ENCODE data around the gene C7orf33. TPM values are rescaled to one million over a fixed set of nuclear protein-coding genes. Genes with fewer than 3 reads are reported as not detected.
A peak's percentile ranks its signal among the peaks of the same experiment; 100 is the strongest.
"Not testable (repeated sequence)": the region's sequence is repeated elsewhere in the genome, so short reads cannot be mapped to it uniquely, and the experiment has no call there.

Gene C7orf33
- total RNA-seq, 2 donors from 2014 or later, result not detected

GRCh38 chr7:148587076-148587475 lies 3.5 kb upstream of the C7orf33 start:
- Mint-ChIP-seq H3K4me3 (no peak overlapping the region), H3K27ac (peak overlapping the region; percentile 29), H3K36me3 (ENCODE audit: low read depth) (peaks cover 4% of the 10 kb centered on the region), H3K4me1 (peaks cover 14% of the 10 kb centered on the region), H3K27me3 (peaks cover 39% of the 10 kb centered on the region)
- no peak for ATAC-seq
- no peaks in the 10 kb centered on the region for H3K9me3 ChIP-seq (ENCODE audit: control insufficient read depth, low read length, poor library complexity, severe bottlenecking)
- no peak for DNase-seq

- Mint-ChIP-seq H3K4me3 (no peak overlapping the region), H3K27me3 (peaks cover 42% of the 10 kb centered on the region), H3K4me1 (peaks cover 16% of the 10 kb centered on the region), H3K27ac (no peak overlapping the region), H3K36me3 (ENCODE audit: low read depth) (peaks cover 4% of the 10 kb centered on the region)
- ATAC-seq (no peak), DNase-seq (no peak)
- H3K9me3 ChIP-seq (ENCODE audit: control insufficient read depth, low read length, poor library complexity, severe bottlenecking), result no peaks in the 10 kb centered on the region
These were observed 2.4 kb upstream of the C7orf33 start for GRCh38 chr7:148588168-148588567.

- H3K27ac Mint-ChIP-seq, result no peak overlapping the region
- no peak overlapping the region for H3K4me3 Mint-ChIP-seq
These were observed 1.9 kb upstream of the C7orf33 start for GRCh38 chr7:148588670-148589131.

GRCh38 chr7:148589640-148590039 lies 926 bp upstream of the C7orf33 start:
- Mint-ChIP-seq H3K27ac (no peak overlapping the region), H3K4me1 (peaks cover 8% of the 10 kb centered on the region), H3K27me3 (peaks cover 35% of the 10 kb centered on the region), H3K4me3 (no peak overlapping the region), H3K36me3 (ENCODE audit: low read depth) (peaks cover 4% of the 10 kb centered on the region)
- H3K9me3 ChIP-seq (ENCODE audit: control insufficient read depth, low read length, poor library complexity, severe bottlenecking), result no peaks in the 10 kb centered on the region
- ATAC-seq, result no peak
- no peak for DNase-seq

More at GRCh38 chr7:148588670-148589131, 1.9 kb upstream of the C7orf33 start:
- Mint-ChIP-seq H3K36me3 (ENCODE audit: low read depth) (peaks cover 4% of the 10 kb centered on the region), H3K27me3 (peaks cover 37% of the 10 kb centered on the region), H3K4me1 (peaks cover 16% of the 10 kb centered on the region)
- DNase-seq, result no peak
- no peaks in the 10 kb centered on the region for H3K9me3 ChIP-seq (ENCODE audit: control insufficient read depth, low read length, poor library complexity, severe bottlenecking)
- no peak for ATAC-seq

GRCh38 chr7:148596354-148596753 lies 5.8 kb downstream of the C7orf33 start:
- DNase-seq; H3K36me3 Mint-ChIP-seq (ENCODE audit: low read depth); H3K4me1 Mint-ChIP-seq; H3K9me3 ChIP-seq (ENCODE audit: control insufficient read depth, low read length, poor library complexity, severe bottlenecking); H3K4me3 Mint-ChIP-seq; ATAC-seq; H3K27ac Mint-ChIP-seq: not testable (repeated sequence)
- H3K27me3 Mint-ChIP-seq, result peaks cover 24% of the 10 kb centered on the region

- H3K27me3 Mint-ChIP-seq, result peaks cover 20% of the 10 kb centered on the region
- no peaks in the 10 kb centered on the region for H3K4me1 Mint-ChIP-seq
- H3K36me3 Mint-ChIP-seq (ENCODE audit: low read depth), result peaks cover 2% of the 10 kb centered on the region
- no peak for ATAC-seq
- no peak overlapping the region for H3K27ac Mint-ChIP-seq
- H3K4me3 Mint-ChIP-seq, result no peak overlapping the region
- H3K9me3 ChIP-seq (ENCODE audit: control insufficient read depth, low read length, poor library complexity, severe bottlenecking), result no peaks in the 10 kb centered on the region
- no peak for DNase-seq
These were observed 7.8 kb downstream of the C7orf33 start for GRCh38 chr7:148598351-148598750.

GRCh38 chr7:148605350-148605749 lies 14.8 kb downstream of the C7orf33 start:
- Mint-ChIP-seq H3K27ac (no peak overlapping the region), H3K4me3 (no peak overlapping the region)
- ATAC-seq, result no peak

GRCh38 chr7:148607151-148607661 lies 16.6 kb downstream of the C7orf33 start:
- H3K36me3 Mint-ChIP-seq (ENCODE audit: low read depth), result peaks cover 2% of the 10 kb centered on the region
- DNase-seq (no peak), ATAC-seq (no peak)
- H3K4me3 Mint-ChIP-seq, result no peak overlapping the region
- peaks cover 8% of the 10 kb centered on the region for H3K9me3 ChIP-seq (ENCODE audit: control insufficient read depth, low read length, poor library complexity, severe bottlenecking)
- H3K27ac Mint-ChIP-seq, result peak overlapping the region; percentile 5
- H3K4me1 Mint-ChIP-seq, result peaks cover 4% of the 10 kb centered on the region
- peaks cover 10% of the 10 kb centered on the region for H3K27me3 Mint-ChIP-seq

More at GRCh38 chr7:148605350-148605749, 14.8 kb downstream of the C7orf33 start:
- H3K9me3 ChIP-seq (ENCODE audit: control insufficient read depth, low read length, poor library complexity, severe bottlenecking), result peaks cover 8% of the 10 kb centered on the region
- DNase-seq, result no peak
- Mint-ChIP-seq H3K36me3 (ENCODE audit: low read depth) (peaks cover 2% of the 10 kb centered on the region), H3K27me3 (peaks cover 6% of the 10 kb centered on the region), H3K4me1 (peaks cover 4% of the 10 kb centered on the region)

- Mint-ChIP-seq H3K27ac (peak overlapping the region; percentile 11), H3K4me1 (peaks cover 7% of the 10 kb centered on the region), H3K4me3 (no peak overlapping the region), H3K27me3 (peaks cover 20% of the 10 kb centered on the region), H3K36me3 (ENCODE audit: low read depth) (no peaks in the 10 kb centered on the region)
- H3K9me3 ChIP-seq (ENCODE audit: control insufficient read depth, low read length, poor library complexity, severe bottlenecking), result peaks cover 8% of the 10 kb centered on the region
- no peak for DNase-seq
- no peak for ATAC-seq
These were observed 18.6 kb downstream of the C7orf33 start for GRCh38 chr7:148609045-148609725.

GRCh38 chr7:148611692-148612091 lies 21.1 kb downstream of the C7orf33 start:
- H3K9me3 ChIP-seq (ENCODE audit: control insufficient read depth, low read length, poor library complexity, severe bottlenecking), result no peaks in the 10 kb centered on the region
- peaks cover 32% of the 10 kb centered on the region for H3K27me3 Mint-ChIP-seq
- no peak overlapping the region for H3K27ac Mint-ChIP-seq
- ATAC-seq (no peak), DNase-seq (no peak)
- H3K4me1 Mint-ChIP-seq, result peaks cover 7% of the 10 kb centered on the region
- no peaks in the 10 kb centered on the region for H3K36me3 Mint-ChIP-seq (ENCODE audit: low read depth)
- H3K4me3 Mint-ChIP-seq, result no peak overlapping the region

GRCh38 chr7:148615085-148615730 lies 24.6 kb downstream of the C7orf33 start:
- no peak for DNase-seq
- Mint-ChIP-seq H3K27ac (no peak overlapping the region), H3K4me3 (no peak overlapping the region), H3K27me3 (peaks cover 48% of the 10 kb centered on the region), H3K36me3 (ENCODE audit: low read depth) (peaks cover 2% of the 10 kb centered on the region), H3K4me1 (peaks cover 4% of the 10 kb centered on the region)
- H3K9me3 ChIP-seq (ENCODE audit: control insufficient read depth, low read length, poor library complexity, severe bottlenecking), result no peaks in the 10 kb centered on the region
- no peak for ATAC-seq

GRCh38 chr7:148620749-148621359 lies 30.3 kb downstream of the C7orf33 start:
- ATAC-seq, result no peak
- DNase-seq, result no peak
- no peaks in the 10 kb centered on the region for H3K9me3 ChIP-seq (ENCODE audit: control insufficient read depth, low read length, poor library complexity, severe bottlenecking)
- Mint-ChIP-seq H3K27ac (no peak overlapping the region), H3K4me3 (peak overlapping the region; percentile 45), H3K4me1 (peaks cover 19% of the 10 kb centered on the region), H3K27me3 (peaks cover 25% of the 10 kb centered on the region), H3K36me3 (ENCODE audit: low read depth) (peaks cover 6% of the 10 kb centered on the region)

- H3K4me3 Mint-ChIP-seq, result no peak overlapping the region
- peaks cover 19% of the 10 kb centered on the region for H3K4me1 Mint-ChIP-seq
- peaks cover 21% of the 10 kb centered on the region for H3K27me3 Mint-ChIP-seq
- H3K9me3 ChIP-seq (ENCODE audit: control insufficient read depth, low read length, poor library complexity, severe bottlenecking), result no peaks in the 10 kb centered on the region
- no peak overlapping the region for H3K27ac Mint-ChIP-seq
- H3K36me3 Mint-ChIP-seq (ENCODE audit: low read depth), result peaks cover 6% of the 10 kb centered on the region
- no peak for DNase-seq
- no peak for ATAC-seq
These were observed 31.0 kb downstream of the C7orf33 start for GRCh38 chr7:148621563-148621962.

All from T-helper 17 cell (primary cell).